ENCODE measurements around the gene ATP6V1D. TPM values are rescaled to one million over a fixed set of nuclear protein-coding genes. Genes with fewer than 3 reads are reported as not detected.

Gene ATP6V1D
- polyA plus RNA-seq, 2 of the 4 experiments (the other 2 are of a cell fraction) = 81.7 to 104 TPM

- no peak for DNase-seq (ENCODE audit: low read depth in 1 of 2, low spot score in 1 of 2)
Measured at GRCh38 chr14:67357186-67357968, 2.2 kb downstream of the ATP6V1D start.

DNA sequence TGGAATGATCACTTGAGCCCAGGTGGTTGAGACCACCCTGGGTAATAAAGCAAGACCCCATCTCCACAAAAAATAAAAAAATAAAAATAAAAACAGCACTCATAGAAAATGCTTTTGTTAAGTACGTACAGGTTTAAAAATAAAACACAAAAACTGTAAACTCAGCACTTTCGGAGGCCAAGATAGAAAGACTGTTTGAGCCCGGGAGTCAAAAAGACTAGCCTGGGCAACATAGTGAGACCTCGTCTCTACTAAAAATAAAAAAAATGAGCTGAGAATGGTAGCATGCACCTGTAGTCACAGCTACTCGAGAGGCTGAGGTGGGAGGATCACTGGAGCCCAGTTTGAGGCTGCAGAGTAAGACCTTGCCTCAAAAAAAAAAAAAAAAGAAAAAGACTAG is 7.5 kb downstream of the ATP6V1D start:
- Histone ChIP-seq H3K4me1 (no peaks in the 10 kb centered on the region), H3K27ac (no peak overlapping the region), H3K9me3 (no peaks in the 10 kb centered on the region), H3K4me3 (no peak overlapping the region), H3K4me2 (no peak overlapping the region)
- peak; percentile 91 for TF ChIP-seq MAFK (IDR thresholded peaks at IDR 0.05; ENCODE audit: partially characterized antibody)
- no peak for TF ChIP-seq EHF (CRISPR knock-in tag; IDR thresholded peaks at IDR 0.05)
- 90% methylated on average over 5 of the region's 5 CpGs for WGBS (ENCODE audit: missing lambda C conversion rate)
- DNase-seq (ENCODE audit: low read depth in 1 of 2, low spot score in 1 of 2) (no peak), FAIRE-seq (no peak), ATAC-seq (no peak)
- CTCF ChIA-PET = interaction anchor here (1.1 to 1.2 kb wide), 3 partner anchors 8 to 34 kb away, joined by 3 to 6 read pairs (median 3); partner anchors contain the start of genes ATP6V1D and EIF2S1
- POLR2A ChIA-PET = no interaction called here

More at GRCh38 chr14:67357186-67357968, 2.2 kb downstream of the ATP6V1D start:
- ChIA-PET CTCF (interaction anchor here (0.6 to 1.6 kb wide), 3 partner anchors 8 to 192 kb away, joined by 3 to 5 read pairs (median 3); no protein-coding TSS in a partner anchor), POLR2A (no interaction called here)
- Histone ChIP-seq H3K9me3 (no peaks in the 10 kb centered on the region), H3K4me1 (peaks cover 27% of the 10 kb centered on the region), H3K4me2 (peak overlapping the region; percentile 94), H3K4me3 (no peak overlapping the region), H3K27ac (no peak overlapping the region)
- ATAC-seq (no peak), FAIRE-seq (no peak)
- TF ChIP-seq EHMT2 (IDR thresholded peaks at IDR 0.05; ENCODE audit: low read depth) (no peak), POLR2AphosphoS2 (conservative IDR thresholded peaks at IDR 0.05; ENCODE audit: low read length) (no peak), JUNB (IDR thresholded peaks at IDR 0.05) (no peak), RNF2 (IDR thresholded peaks at IDR 0.05; ENCODE audit: borderline replicate concordance, low read depth) (no peak), MAFK (IDR thresholded peaks at IDR 0.05; ENCODE audit: partially characterized antibody) (no peak), NR3C1 (IDR thresholded peaks at IDR 0.05) (no peak), FOSB (CRISPR knock-in tag; IDR thresholded peaks at IDR 0.05) (no peak), RAD21 (conservative IDR thresholded peaks at IDR 0.05 in 1 of 2, IDR thresholded peaks at IDR 0.05 in 1 of 2) (no peak), REST (IDR thresholded peaks at IDR 0.05) (no peak), HOXB13 (CRISPR knock-in tag; IDR thresholded peaks at IDR 0.05; ENCODE audit: low read depth) (no peak), POLR2A (IDR thresholded peaks at IDR 0.05; ENCODE audit: low read length) (no peak), CEBPB (IDR thresholded peaks at IDR 0.05) (no peak), HES2 (IDR thresholded peaks at IDR 0.05) (no peak), RCOR1 (IDR thresholded peaks at IDR 0.05; ENCODE audit: low read depth, low read length) (no peak), RFX5 (IDR thresholded peaks at IDR 0.05) (no peak), JUN (IDR thresholded peaks at IDR 0.05) (no peak), KDM1A (IDR thresholded peaks at IDR 0.05; ENCODE audit: low read depth) (no peak), ZSCAN20 (CRISPR knock-in tag; IDR thresholded peaks at IDR 0.05) (no peak)
- 73% methylated on average over 4 of the region's 4 CpGs for WGBS (ENCODE audit: missing lambda C conversion rate)

- Histone ChIP-seq H3K4me3 (no peak overlapping the region), H3K9me3 (no peaks in the 10 kb centered on the region), H3K4me2 (no peak overlapping the region), H3K27ac (no peak overlapping the region), H3K4me1 (no peaks in the 10 kb centered on the region)
- no peak for TF ChIP-seq FOXS1 (CRISPR knock-in tag; IDR thresholded peaks at IDR 0.05)
- TF ChIP-seq TP53 (CRISPR knock-in tag; IDR thresholded peaks at IDR 0.05) = no peak
- no peak for TF ChIP-seq CHD2 (IDR thresholded peaks at IDR 0.05; ENCODE audit: low read length, partially characterized antibody)
- TF ChIP-seq JUNB (IDR thresholded peaks at IDR 0.05) = no peak
- no peak for TF ChIP-seq ATOH8 (CRISPR knock-in tag; IDR thresholded peaks at IDR 0.05; ENCODE audit: low read depth)
- TF ChIP-seq HEYL (CRISPR knock-in tag; IDR thresholded peaks at IDR 0.05) = no peak
- no peak for TF ChIP-seq RAD21 (conservative IDR thresholded peaks at IDR 0.05 in 1 of 2, IDR thresholded peaks at IDR 0.05 in 1 of 2)
- no peak for TF ChIP-seq CHD4 (IDR thresholded peaks at IDR 0.05; ENCODE audit: borderline replicate concordance)
- no peak for TF ChIP-seq BHLHE40 (IDR thresholded peaks at IDR 0.05; ENCODE audit: low read depth, low read length)
- ATAC-seq = no peak
- ChIA-PET POLR2A (no interaction called here), CTCF (interaction anchor here (0.6 to 1.7 kb wide), 4 partner anchors 10 to 74 kb away, joined by 3 to 5 read pairs (median 4); partner anchors contain the start of genes ATP6V1D and EIF2S1)
- FAIRE-seq = no peak
- no peak for DNase-seq (ENCODE audit: low read depth in 1 of 2, low spot score in 1 of 2)
Measured at GRCh38 chr14:67345583-67345982, 14.0 kb downstream of the ATP6V1D start.
